ENCODE data around the gene GRB7. TPM values are rescaled to one million over a fixed set of nuclear protein-coding genes. Genes with fewer than 3 reads are reported as not detected.
"Not testable (repeated sequence)": the region's sequence is repeated elsewhere in the genome, so short reads cannot be mapped to it uniquely, and the experiment has no call there.

Gene GRB7
- total and polyA plus RNA-seq, 2 donors (not counting 3 experiments of a cell fraction or from before 2014, with no cell fraction given), result 0.04 TPM; not detected in 1

DNA sequence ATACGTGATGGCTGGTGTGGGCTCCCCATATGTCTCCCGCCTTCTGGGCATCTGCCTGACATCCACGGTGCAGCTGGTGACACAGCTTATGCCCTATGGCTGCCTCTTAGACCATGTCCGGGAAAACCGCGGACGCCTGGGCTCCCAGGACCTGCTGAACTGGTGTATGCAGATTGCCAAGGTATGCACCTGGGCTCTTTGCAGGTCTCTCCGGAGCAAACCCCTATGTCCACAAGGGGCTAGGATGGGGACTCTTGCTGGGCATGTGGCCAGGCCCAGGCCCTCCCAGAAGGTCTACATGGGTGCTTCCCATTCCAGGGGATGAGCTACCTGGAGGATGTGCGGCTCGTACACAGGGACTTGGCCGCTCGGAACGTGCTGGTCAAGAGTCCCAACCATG lies 13.0 kb upstream of the GRB7 start:
- H3K36me3 ChIP-seq (ENCODE audit: control insufficient read depth in 2 of 2, extremely low read depth in 1 of 2, insufficient read depth in 2 of 2, low read length in 2 of 2), result peaks cover 2% of the 10 kb centered on the region in 2 experiments
- no peaks in the 10 kb centered on the region for H4K20me1 ChIP-seq (replicated peaks; ENCODE audit: control insufficient read depth, extremely low read depth, insufficient read depth, low read length)
- peaks cover 19% of the 10 kb centered on the region for H3K4me1 ChIP-seq (ENCODE audit: control insufficient read depth, extremely low read depth, insufficient read depth, low read length)
- FAIRE-seq, result no peak
- no peaks in the 10 kb centered on the region for H3K79me2 ChIP-seq (ENCODE audit: control insufficient read depth, insufficient read depth, low read length)
- H3K27me3 ChIP-seq (ENCODE audit: control insufficient read depth in 2 of 2, insufficient read depth in 2 of 2, low read length in 2 of 2), result no peaks in the 10 kb centered on the region
- intact Hi-C loops (cut with micrococcal nuclease) (no loop called here), dilution Hi-C loops (cut with MboI; ENCODE audit: extremely low pct_ligation_motif_present, low sequenced_read_pairs) (no loop called here)
- no peaks in the 10 kb centered on the region for H3K9me3 ChIP-seq (replicated peaks; ENCODE audit: control insufficient read depth, insufficient read depth, low read length)
- no peak overlapping the region for H2AFZ ChIP-seq (ENCODE audit: low read depth, low read length)
- no TSS peak for BruUV-seq (replicated peaks)
- no peaks in the 10 kb centered on the region for H3K9me1 ChIP-seq (replicated peaks; ENCODE audit: control insufficient read depth, extremely low read depth, insufficient read depth, low read length)
- H3K27ac ChIP-seq (ENCODE audit: insufficient read depth, low read depth, low read length), result no peak overlapping the region
- CTCF ChIA-PET, result interaction anchor here (1.6 kb wide), 2 partner anchors 71 to 103 kb away, joined by 5 to 7 read pairs; no protein-coding TSS in a partner anchor
- H3K9ac ChIP-seq (replicated peaks; ENCODE audit: extremely low read depth, insufficient read depth, low read length), result no peak overlapping the region
- no peak overlapping the region for H3K4me3 ChIP-seq (replicated peaks in 1 of 3; ENCODE audit: insufficient read depth in 1 of 3, low read depth in 1 of 3, low read length in 3 of 3)
- no peak overlapping the region for H3K4me2 ChIP-seq (ENCODE audit: insufficient read depth, low read length)
- no peak for DNase-seq (ENCODE audit: low read depth, low spot score)
- POLR2A ChIA-PET, result no interaction called here
- TF ChIP-seq FOS (IDR thresholded peaks at IDR 0.05; ENCODE audit: borderline replicate concordance, insufficient read depth, low read length), result no peak
- TF ChIP-seq, protein P1, sequence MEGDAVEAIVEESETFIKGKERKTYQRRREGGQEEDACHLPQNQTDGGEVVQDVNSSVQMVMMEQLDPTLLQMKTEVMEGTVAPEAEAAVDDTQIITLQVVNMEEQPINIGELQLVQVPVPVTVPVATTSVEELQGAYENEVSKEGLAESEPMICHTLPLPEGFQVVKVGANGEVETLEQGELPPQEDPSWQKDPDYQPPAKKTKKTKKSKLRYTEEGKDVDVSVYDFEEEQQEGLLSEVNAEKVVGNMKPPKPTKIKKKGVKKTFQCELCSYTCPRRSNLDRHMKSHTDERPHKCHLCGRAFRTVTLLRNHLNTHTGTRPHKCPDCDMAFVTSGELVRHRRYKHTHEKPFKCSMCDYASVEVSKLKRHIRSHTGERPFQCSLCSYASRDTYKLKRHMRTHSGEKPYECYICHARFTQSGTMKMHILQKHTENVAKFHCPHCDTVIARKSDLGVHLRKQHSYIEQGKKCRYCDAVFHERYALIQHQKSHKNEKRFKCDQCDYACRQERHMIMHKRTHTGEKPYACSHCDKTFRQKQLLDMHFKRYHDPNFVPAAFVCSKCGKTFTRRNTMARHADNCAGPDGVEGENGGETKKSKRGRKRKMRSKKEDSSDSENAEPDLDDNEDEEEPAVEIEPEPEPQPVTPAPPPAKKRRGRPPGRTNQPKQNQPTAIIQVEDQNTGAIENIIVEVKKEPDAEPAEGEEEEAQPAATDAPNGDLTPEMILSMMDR (IDR thresholded peaks at IDR 0.05; ENCODE audit: extremely low read depth in 1 of 2, insufficient read depth in 1 of 2, low read depth in 1 of 2, low read length in 2 of 2), result no peak
- TF ChIP-seq POLR2A (IDR thresholded peaks at IDR 0.05; ENCODE audit: low read depth, low read length), result no peak

- FAIRE-seq; intact Hi-C loops (cut with micrococcal nuclease): not testable (repeated sequence)
- CTCF ChIA-PET, result interaction anchor here (1.6 kb wide), 1 partner anchor 72 kb away, joined by 7 read pairs; no protein-coding TSS in a partner anchor
Observed at GRCh38 chr17:39725923-39726322, 11.8 kb upstream of the GRB7 start.

More at GRCh38 chr17:39725923-39726322, 11.8 kb upstream of the GRB7 start:
- H3K4me2 ChIP-seq (ENCODE audit: insufficient read depth, low read length); H3K79me2 ChIP-seq (ENCODE audit: control insufficient read depth, insufficient read depth, low read length); H3K9me3 ChIP-seq (replicated peaks; ENCODE audit: control insufficient read depth, insufficient read depth, low read length); H3K9ac ChIP-seq (replicated peaks; ENCODE audit: extremely low read depth, insufficient read depth, low read length); H3K27me3 ChIP-seq (ENCODE audit: control insufficient read depth in 2 of 2, insufficient read depth in 2 of 2, low read length in 2 of 2); POLR2A ChIA-PET; dilution Hi-C loops (cut with MboI; ENCODE audit: extremely low pct_ligation_motif_present, low sequenced_read_pairs); H2AFZ ChIP-seq (ENCODE audit: low read depth, low read length); H3K9me1 ChIP-seq (replicated peaks; ENCODE audit: control insufficient read depth, extremely low read depth, insufficient read depth, low read length); H3K4me3 ChIP-seq (replicated peaks in 1 of 3; ENCODE audit: insufficient read depth in 1 of 3, low read depth in 1 of 3, low read length in 3 of 3); H3K36me3 ChIP-seq (ENCODE audit: control insufficient read depth in 2 of 2, extremely low read depth in 1 of 2, insufficient read depth in 2 of 2, low read length in 2 of 2); BruUV-seq (replicated peaks); H3K27ac ChIP-seq (ENCODE audit: insufficient read depth, low read depth, low read length); H4K20me1 ChIP-seq (replicated peaks; ENCODE audit: control insufficient read depth, extremely low read depth, insufficient read depth, low read length); DNase-seq (ENCODE audit: low read depth, low spot score): not testable (repeated sequence)
- peaks cover 22% of the 10 kb centered on the region for H3K4me1 ChIP-seq (ENCODE audit: control insufficient read depth, extremely low read depth, insufficient read depth, low read length)

Measured in endothelial cell of umbilical vein (primary cell).